ENCODE results near the gene RASGEF1C.

The RASGEF1C gene

DNA sequence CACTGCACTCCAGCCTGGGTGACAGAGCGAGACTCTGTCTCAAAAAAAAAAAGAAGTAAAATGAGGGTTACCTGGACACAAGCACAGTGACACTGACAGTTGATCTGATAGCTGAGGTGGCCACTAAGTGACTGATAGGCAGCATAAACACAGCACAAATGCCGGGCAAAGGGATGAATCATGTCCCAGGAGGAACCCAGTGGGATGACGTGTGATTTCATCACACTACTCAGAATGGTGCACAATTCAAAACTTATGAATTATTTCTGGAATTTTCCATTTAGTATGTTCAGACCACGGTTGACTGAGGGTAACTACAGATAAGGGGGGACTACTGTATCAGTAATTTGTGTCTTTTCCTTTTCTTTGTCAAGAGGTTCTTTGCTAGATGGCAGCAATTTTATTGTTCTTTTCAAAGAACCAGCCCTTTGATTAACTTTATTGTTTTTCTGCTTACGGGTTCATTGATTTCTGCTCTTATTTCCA lies 103.1 kb downstream of the RASGEF1C start:
- H3K9me3 ChIP-seq (ENCODE audit: control insufficient read depth, insufficient read depth, low read depth, low read length) = no peaks in the 10 kb centered on the region
- no peaks in the 10 kb centered on the region for H3K4me1 ChIP-seq (ENCODE audit: control insufficient read depth, insufficient read depth, low read length)
- H3K4me3 ChIP-seq (ENCODE audit: low read depth, low read length) = no peak overlapping the region
- ChIA-PET POLR2A (no interaction called here), CTCF (interaction anchor here (1.3 kb wide), 1 partner anchor 14 kb away, joined by 4 read pairs; no protein-coding TSS in a partner anchor)
- no peak overlapping the region for H3K27ac ChIP-seq (ENCODE audit: extremely low read depth, low read depth, low read length)
- H3K36me3 ChIP-seq (ENCODE audit: control insufficient read depth in 2 of 2, insufficient read depth in 1 of 2, low read length in 2 of 2) = no peaks in the 10 kb centered on the region
- TF ChIP-seq ZNF335 (tag by site-specific recombination; conservative IDR thresholded peaks at IDR 0.05) (peak; percentile 11; the same call in 1 of the 2 replicates), ZBTB21 (tag by site-specific recombination; IDR thresholded peaks at IDR 0.05) (peak; percentile 47; the same call in 1 of the 2 replicates), GFI1B (tag by site-specific recombination; IDR thresholded peaks at IDR 0.05) (no peak), ZIC2 (tag by site-specific recombination; IDR thresholded peaks at IDR 0.05) (no peak)
- TF ChIP-seq, protein P1, sequence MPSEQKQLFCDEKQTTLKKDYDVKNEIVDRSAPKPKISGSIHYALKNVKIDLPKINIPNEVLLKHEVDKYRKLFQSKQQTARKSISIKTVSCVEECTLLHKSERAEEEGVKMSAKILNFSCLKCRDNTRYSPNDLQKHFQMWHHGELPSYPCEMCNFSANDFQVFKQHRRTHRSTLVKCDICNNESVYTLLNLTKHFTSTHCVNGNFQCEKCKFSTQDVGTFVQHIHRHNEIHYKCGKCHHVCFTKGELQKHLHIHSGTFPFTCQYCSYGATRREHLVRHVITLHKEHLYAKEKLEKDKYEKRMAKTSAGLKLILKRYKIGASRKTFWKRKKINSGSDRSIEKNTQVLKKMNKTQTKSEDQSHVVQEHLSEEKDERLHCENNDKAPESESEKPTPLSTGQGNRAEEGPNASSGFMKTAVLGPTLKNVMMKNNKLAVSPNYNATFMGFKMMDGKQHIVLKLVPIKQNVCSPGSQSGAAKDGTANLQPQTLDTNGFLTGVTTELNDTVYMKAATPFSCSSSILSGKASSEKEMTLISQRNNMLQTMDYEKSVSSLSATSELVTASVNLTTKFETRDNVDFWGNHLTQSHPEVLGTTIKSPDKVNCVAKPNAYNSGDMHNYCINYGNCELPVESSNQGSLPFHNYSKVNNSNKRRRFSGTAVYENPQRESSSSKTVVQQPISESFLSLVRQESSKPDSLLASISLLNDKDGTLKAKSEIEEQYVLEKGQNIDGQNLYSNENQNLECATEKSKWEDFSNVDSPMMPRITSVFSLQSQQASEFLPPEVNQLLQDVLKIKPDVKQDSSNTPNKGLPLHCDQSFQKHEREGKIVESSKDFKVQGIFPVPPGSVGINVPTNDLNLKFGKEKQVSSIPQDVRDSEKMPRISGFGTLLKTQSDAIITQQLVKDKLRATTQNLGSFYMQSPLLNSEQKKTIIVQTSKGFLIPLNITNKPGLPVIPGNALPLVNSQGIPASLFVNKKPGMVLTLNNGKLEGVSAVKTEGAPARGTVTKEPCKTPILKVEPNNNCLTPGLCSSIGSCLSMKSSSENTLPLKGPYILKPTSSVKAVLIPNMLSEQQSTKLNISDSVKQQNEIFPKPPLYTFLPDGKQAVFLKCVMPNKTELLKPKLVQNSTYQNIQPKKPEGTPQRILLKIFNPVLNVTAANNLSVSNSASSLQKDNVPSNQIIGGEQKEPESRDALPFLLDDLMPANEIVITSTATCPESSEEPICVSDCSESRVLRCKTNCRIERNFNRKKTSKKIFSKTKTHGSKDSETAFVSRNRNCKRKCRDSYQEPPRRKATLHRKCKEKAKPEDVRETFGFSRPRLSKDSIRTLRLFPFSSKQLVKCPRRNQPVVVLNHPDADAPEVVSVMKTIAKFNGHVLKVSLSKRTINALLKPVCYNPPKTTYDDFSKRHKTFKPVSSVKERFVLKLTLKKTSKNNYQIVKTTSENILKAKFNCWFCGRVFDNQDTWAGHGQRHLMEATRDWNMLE (tag by site-specific recombination; conservative IDR thresholded peaks at IDR 0.05; ENCODE audit: low read depth) = 0 out of 2 replicates have a peak, but pooled peaks have one; percentile 22

DNA sequence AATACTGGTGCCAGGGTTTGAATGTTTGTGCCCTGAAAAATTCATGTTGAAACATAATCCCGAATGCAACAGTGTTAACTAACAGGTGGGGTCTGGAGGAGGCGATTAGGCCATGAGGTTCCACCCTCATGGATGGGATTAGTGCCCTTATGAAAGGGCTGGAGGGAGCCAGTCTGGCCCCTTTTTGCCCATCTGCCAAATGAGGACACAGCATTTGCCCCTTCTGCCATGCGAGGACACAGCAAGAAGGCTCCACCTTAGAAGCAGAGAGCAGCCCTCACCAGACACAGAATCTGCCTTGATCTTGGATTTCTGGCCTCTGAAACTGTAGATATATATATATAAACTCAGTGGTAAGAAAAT lies 104.9 kb downstream of the RASGEF1C start:
- ChIA-PET CTCF (no interaction called here), POLR2A (no interaction called here)
- Histone ChIP-seq H3K4me1 (ENCODE audit: control insufficient read depth, insufficient read depth, low read length) (no peaks in the 10 kb centered on the region), H3K27ac (ENCODE audit: extremely low read depth, low read depth, low read length) (no peak overlapping the region), H3K9me3 (ENCODE audit: control insufficient read depth, insufficient read depth, low read depth, low read length) (no peaks in the 10 kb centered on the region), H3K4me3 (ENCODE audit: low read depth, low read length) (no peak overlapping the region), H3K36me3 (ENCODE audit: control insufficient read depth in 2 of 2, insufficient read depth in 1 of 2, low read length in 2 of 2) (no peaks in the 10 kb centered on the region)
- TF ChIP-seq, protein P2, sequence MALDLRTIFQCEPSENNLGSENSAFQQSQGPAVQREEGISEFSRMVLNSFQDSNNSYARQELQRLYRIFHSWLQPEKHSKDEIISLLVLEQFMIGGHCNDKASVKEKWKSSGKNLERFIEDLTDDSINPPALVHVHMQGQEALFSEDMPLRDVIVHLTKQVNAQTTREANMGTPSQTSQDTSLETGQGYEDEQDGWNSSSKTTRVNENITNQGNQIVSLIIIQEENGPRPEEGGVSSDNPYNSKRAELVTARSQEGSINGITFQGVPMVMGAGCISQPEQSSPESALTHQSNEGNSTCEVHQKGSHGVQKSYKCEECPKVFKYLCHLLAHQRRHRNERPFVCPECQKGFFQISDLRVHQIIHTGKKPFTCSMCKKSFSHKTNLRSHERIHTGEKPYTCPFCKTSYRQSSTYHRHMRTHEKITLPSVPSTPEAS (tag by site-specific recombination; IDR thresholded peaks at IDR 0.05) = no peak
- no peak for TF ChIP-seq SP3 (tag by site-specific recombination; IDR thresholded peaks at IDR 0.05)
- TF ChIP-seq ZNF266 (tag by site-specific recombination; IDR thresholded peaks at IDR 0.05; ENCODE audit: low read depth) = no peak
- TF ChIP-seq ZNF248 (tag by site-specific recombination; IDR thresholded peaks at IDR 0.05) = no peak
- TF ChIP-seq SCRT2 (tag by site-specific recombination; IDR thresholded peaks at IDR 0.05) = peak; percentile 64

GRCh38 chr5:180103487-180104167 lies 105.4 kb downstream of the RASGEF1C start:
- CTCF ChIA-PET = no interaction called here
- H3K4me3 ChIP-seq (ENCODE audit: low read depth, low read length) = no peak overlapping the region
- H3K4me1 ChIP-seq (ENCODE audit: control insufficient read depth, insufficient read depth, low read length) = no peaks in the 10 kb centered on the region
- H3K27ac ChIP-seq (ENCODE audit: extremely low read depth, low read depth, low read length) = no peak overlapping the region
- H3K9me3 ChIP-seq (ENCODE audit: control insufficient read depth, insufficient read depth, low read depth, low read length) = no peaks in the 10 kb centered on the region
- POLR2A ChIA-PET = no interaction called here
- TF ChIP-seq ZNF610 (tag by site-specific recombination; IDR thresholded peaks at IDR 0.05; ENCODE audit: borderline replicate concordance) (no peak), REST (tag by site-specific recombination; IDR thresholded peaks at IDR 0.05) (no peak), ZNF112 (tag by site-specific recombination; IDR thresholded peaks at IDR 0.05) (no peak), ZBTB48 (tag by site-specific recombination; IDR thresholded peaks at IDR 0.05) (no peak), ZNF830 (tag by site-specific recombination; IDR thresholded peaks at IDR 0.05; ENCODE audit: low read depth) (no peak), ZNF350 (tag by site-specific recombination; IDR thresholded peaks at IDR 0.05) (no peak), ZSCAN16 (tag by site-specific recombination; IDR thresholded peaks at IDR 0.05) (no peak)
- TF ChIP-seq, protein P3, sequence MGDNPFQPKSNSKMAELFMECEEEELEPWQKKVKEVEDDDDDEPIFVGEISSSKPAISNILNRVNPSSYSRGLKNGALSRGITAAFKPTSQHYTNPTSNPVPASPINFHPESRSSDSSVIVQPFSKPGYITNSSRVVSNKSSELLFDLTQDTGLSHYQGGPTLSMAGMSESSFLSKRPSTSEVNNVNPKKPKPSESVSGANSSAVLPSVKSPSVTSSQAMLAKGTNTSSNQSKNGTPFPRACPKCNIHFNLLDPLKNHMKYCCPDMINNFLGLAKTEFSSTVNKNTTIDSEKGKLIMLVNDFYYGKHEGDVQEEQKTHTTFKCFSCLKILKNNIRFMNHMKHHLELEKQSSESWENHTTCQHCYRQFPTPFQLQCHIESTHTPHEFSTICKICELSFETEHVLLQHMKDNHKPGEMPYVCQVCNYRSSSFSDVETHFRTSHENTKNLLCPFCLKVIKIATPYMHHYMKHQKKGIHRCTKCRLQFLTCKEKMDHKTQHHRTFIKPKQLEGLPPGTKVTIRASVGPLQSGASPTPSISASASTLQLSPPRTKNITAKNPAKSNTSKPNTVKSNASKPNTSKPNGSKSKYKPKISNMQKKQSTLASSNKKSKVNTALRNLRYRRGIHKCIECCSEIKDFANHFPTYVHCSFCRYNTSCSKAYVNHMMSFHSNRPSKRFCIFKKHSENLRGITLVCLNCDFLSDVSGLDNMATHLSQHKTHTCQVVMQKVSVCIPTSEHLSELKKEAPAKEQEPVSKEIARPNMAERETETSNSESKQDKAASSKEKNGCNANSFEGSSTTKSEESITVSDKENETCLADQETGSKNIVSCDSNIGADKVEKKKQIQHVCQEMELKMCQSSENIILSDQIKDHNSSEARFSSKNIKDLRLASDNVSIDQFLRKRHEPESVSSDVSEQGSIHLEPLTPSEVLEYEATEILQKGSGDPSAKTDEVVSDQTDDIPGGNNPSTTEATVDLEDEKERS (tag by site-specific recombination; IDR thresholded peaks at IDR 0.05) = no peak
- no peaks in the 10 kb centered on the region for H3K36me3 ChIP-seq (ENCODE audit: control insufficient read depth in 2 of 2, insufficient read depth in 1 of 2, low read length in 2 of 2)
